Transverse colon (tissue), 4 donors: ENCODE data around the gene KIF12.

Experiments
- EP300 ChIP-seq: sonication (generic); formaldehyde crosslinking; IDR thresholded peaks from one replicate; pipeline ENCODE4 v1.6.1; 2017; ENCODE audit warnings: antibody characterized with exemption, low read depth
- POLR2A ChIP-seq: fragments of 450-650 bp; IDR thresholded peaks from one replicate; pipeline ENCODE4 v1.6.1; 2016; ENCODE audit warnings: antibody characterized with exemption, mild to moderate bottlenecking, moderate library complexity
- POLR2AphosphoS5 ChIP-seq, 3 donors: sonication (generic); formaldehyde crosslinking; IDR thresholded peaks; one replicate each; pipeline ENCODE4 v1.6.1; 2016; ENCODE audit warnings: antibody characterized with exemption in 3 of 3
- TF ChIP-seq, protein P1 (sequence below), 5 experiments: fragments of 200-600 bp in 3 of 5; fragments of 450-650 bp in 2 of 5; sonication (generic) in 3 of 5; IDR thresholded peaks; 1 replicate in 2 of 5; 2 replicates in 3 of 5; pipeline ENCODE4 v1.5.1; 2016 to 2017; ENCODE audit warnings: antibody characterized with exemption in 5 of 5, inconsistent platforms in 3 of 5, mild to moderate bottlenecking in 2 of 5, moderate library complexity in 1 of 5

DNA sequence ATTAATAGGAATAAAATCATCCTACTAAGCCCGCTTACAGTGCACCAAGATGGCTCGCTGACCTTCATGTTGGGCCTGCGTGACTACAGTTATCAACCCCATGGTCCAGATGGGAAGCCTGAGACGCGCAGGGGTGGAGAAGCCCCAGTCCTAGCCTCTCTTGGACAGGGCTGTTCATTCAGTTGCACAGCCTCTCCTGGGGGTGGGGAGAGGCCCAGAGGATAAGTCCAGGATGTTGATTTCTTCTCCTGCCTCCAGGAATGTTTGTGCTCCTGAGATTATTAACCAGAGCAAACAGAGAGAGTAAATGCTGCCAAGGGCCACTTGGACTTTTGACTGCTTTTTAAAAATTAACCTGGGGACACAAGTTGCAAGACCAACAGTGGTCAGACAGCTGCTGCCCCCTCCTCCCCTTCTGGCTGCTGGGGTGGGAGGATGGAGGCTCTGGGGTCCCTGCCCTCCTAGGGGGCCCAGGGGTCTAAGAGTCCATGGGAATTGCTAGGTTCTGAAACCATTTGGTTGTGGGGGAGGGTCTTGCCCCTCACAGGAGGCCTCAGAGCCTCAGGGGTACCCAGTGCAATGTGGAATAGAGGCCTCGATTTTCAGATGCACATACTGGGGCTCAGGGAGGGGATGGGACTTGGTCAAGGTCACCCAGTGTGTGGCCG, 18.2 kb downstream of the KIF12 start:
- TF ChIP-seq, protein P1, sequence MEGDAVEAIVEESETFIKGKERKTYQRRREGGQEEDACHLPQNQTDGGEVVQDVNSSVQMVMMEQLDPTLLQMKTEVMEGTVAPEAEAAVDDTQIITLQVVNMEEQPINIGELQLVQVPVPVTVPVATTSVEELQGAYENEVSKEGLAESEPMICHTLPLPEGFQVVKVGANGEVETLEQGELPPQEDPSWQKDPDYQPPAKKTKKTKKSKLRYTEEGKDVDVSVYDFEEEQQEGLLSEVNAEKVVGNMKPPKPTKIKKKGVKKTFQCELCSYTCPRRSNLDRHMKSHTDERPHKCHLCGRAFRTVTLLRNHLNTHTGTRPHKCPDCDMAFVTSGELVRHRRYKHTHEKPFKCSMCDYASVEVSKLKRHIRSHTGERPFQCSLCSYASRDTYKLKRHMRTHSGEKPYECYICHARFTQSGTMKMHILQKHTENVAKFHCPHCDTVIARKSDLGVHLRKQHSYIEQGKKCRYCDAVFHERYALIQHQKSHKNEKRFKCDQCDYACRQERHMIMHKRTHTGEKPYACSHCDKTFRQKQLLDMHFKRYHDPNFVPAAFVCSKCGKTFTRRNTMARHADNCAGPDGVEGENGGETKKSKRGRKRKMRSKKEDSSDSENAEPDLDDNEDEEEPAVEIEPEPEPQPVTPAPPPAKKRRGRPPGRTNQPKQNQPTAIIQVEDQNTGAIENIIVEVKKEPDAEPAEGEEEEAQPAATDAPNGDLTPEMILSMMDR (IDR thresholded peaks at IDR 0.05) = no peak
- no peak for TF ChIP-seq POLR2A
- TF ChIP-seq POLR2AphosphoS5 (IDR thresholded peaks at IDR 0.05) = no peak
- no peak for TF ChIP-seq EP300
